HCT116 (cell line): Measurements from ENCODE around the gene PKM.

Source experiments
- CEBPB ChIP-seq: IDR thresholded peaks from 2 replicates; pipeline ENCODE4 v1.6.1; 2012; ENCODE audit warnings: low read depth
- EZH2 ChIP-seq: fragments of 200-600 bp; sonication (generic); IDR thresholded peaks from 2 replicates; pipeline ENCODE4 v1.6.1; 2017; ENCODE audit warnings: antibody characterized with exemption, mixed run types
- MAX ChIP-seq: IDR thresholded peaks from 2 replicates; pipeline ENCODE4 v1.6.1; 2012
- POLR2A ChIP-seq: IDR thresholded peaks from 2 replicates; pipeline ENCODE4 v1.7.0; 2011; ENCODE audit warnings: borderline replicate concordance; ENCODE audit not compliant: insufficient read depth, insufficient read length; ENCODE audit errors: extremely low read depth
- RAD21 ChIP-seq: IDR thresholded peaks from 2 replicates; pipeline ENCODE4 v1.6.1; 2012; ENCODE audit warnings: low read depth, mild to moderate bottlenecking
- SIN3A ChIP-seq: IDR thresholded peaks from 2 replicates; pipeline ENCODE4 v1.6.1; 2012; ENCODE audit warnings: low read depth
- TF ChIP-seq, protein P1 (sequence below): IDR thresholded peaks from 2 replicates; pipeline ENCODE4 v1.6.1; 2012
- TF ChIP-seq, protein P2 (sequence below), 3 experiments: fragments of 200-600 bp in 1 of 3; sonication (generic) in 1 of 3; IDR thresholded peaks in 2 of 3; conservative IDR thresholded peaks in 1 of 3; 2 replicates each; pipeline ENCODE4 v1.5.1; 2012 to 2017; ENCODE audit warnings: low read depth in 2 of 3, low read length in 2 of 3, antibody characterized with exemption in 1 of 3, borderline replicate concordance in 1 of 3, control low read depth in 1 of 3, mild to moderate bottlenecking in 1 of 3, mixed read lengths in 1 of 3, mixed run types in 1 of 3, moderate library complexity in 1 of 3; ENCODE audit not compliant: insufficient read depth in 1 of 3

DNA sequence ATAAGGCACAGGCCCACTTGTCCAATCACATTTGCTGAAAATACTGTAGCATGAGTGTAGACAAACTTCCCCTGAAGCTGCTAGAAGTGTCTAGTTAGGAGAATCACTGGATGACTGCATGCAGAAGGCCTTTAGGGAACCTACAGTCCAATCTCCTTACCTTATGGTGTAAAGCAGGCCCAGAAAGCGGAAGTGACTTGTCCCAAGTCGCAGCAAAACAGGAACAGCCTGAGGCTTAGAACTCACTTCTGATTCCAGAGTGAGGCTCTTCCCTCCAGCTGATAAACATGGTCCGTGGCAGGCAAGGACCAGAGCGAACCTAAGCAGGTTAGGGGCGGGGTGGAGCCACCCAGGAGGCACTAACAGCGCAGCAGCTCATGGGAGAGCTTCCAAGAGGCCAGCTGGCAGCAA is 35.9 kb downstream of the PKM start:
- TF ChIP-seq, protein P1, sequence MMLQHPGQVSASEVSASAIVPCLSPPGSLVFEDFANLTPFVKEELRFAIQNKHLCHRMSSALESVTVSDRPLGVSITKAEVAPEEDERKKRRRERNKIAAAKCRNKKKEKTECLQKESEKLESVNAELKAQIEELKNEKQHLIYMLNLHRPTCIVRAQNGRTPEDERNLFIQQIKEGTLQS = no peak
- TF ChIP-seq POLR2A (no peak), MAX (no peak), CEBPB (no peak), SIN3A (no peak), EZH2 (no peak), RAD21 (no peak)
- TF ChIP-seq, protein P2, sequence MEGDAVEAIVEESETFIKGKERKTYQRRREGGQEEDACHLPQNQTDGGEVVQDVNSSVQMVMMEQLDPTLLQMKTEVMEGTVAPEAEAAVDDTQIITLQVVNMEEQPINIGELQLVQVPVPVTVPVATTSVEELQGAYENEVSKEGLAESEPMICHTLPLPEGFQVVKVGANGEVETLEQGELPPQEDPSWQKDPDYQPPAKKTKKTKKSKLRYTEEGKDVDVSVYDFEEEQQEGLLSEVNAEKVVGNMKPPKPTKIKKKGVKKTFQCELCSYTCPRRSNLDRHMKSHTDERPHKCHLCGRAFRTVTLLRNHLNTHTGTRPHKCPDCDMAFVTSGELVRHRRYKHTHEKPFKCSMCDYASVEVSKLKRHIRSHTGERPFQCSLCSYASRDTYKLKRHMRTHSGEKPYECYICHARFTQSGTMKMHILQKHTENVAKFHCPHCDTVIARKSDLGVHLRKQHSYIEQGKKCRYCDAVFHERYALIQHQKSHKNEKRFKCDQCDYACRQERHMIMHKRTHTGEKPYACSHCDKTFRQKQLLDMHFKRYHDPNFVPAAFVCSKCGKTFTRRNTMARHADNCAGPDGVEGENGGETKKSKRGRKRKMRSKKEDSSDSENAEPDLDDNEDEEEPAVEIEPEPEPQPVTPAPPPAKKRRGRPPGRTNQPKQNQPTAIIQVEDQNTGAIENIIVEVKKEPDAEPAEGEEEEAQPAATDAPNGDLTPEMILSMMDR (IDR thresholded peaks at IDR 0.05 in 2 of 3, conservative IDR thresholded peaks at IDR 0.05 in 1 of 3; ENCODE audit: borderline replicate concordance in 1 of 3, insufficient read depth in 1 of 3, low read depth in 2 of 3, low read length in 2 of 3) = no peak
